ENCODE data around the gene SBF2.

Gene SBF2

GRCh38 chr11:10324474-10324873 lies 30.5 kb upstream of the SBF2 start:
- no peak for FAIRE-seq
- DNase-seq (ENCODE audit: insufficient read length) = no peak

GRCh38 chr11:10323793-10324170 lies 29.8 kb upstream of the SBF2 start:
- FAIRE-seq = no peak
- DNase-seq (ENCODE audit: insufficient read length) = no peak
- no peak for TF ChIP-seq POLR2AphosphoS5 (IDR thresholded peaks at IDR 0.05; ENCODE audit: low read depth, low read length)
- no peak for TF ChIP-seq TAF1 (IDR thresholded peaks at IDR 0.05; ENCODE audit: borderline replicate concordance, low read depth, low read length)
- no peak for TF ChIP-seq POLR2A (IDR thresholded peaks at IDR 0.05; ENCODE audit: low read depth, low read length)

More at GRCh38 chr11:10324474-10324873, 30.5 kb upstream of the SBF2 start:
- TF ChIP-seq POLR2AphosphoS5 (IDR thresholded peaks at IDR 0.05; ENCODE audit: low read depth, low read length) = no peak
- TF ChIP-seq POLR2A (IDR thresholded peaks at IDR 0.05; ENCODE audit: low read depth, low read length) = no peak
- no peak for TF ChIP-seq TAF1 (IDR thresholded peaks at IDR 0.05; ENCODE audit: borderline replicate concordance, low read depth, low read length)

GRCh38 chr11:10322830-10323792 lies 29.1 kb upstream of the SBF2 start:
- FAIRE-seq (peak; percentile 93), DNase-seq (ENCODE audit: insufficient read length) (no peak)
- TF ChIP-seq POLR2AphosphoS5 (IDR thresholded peaks at IDR 0.05; ENCODE audit: low read depth, low read length) (no peak), TAF1 (IDR thresholded peaks at IDR 0.05; ENCODE audit: borderline replicate concordance, low read depth, low read length) (no peak), POLR2A (IDR thresholded peaks at IDR 0.05; ENCODE audit: low read depth, low read length) (no peak)

- TF ChIP-seq POLR2A (IDR thresholded peaks at IDR 0.05; ENCODE audit: low read depth, low read length) = no peak
- no peak for TF ChIP-seq TAF1 (IDR thresholded peaks at IDR 0.05; ENCODE audit: borderline replicate concordance, low read depth, low read length)
- no peak for TF ChIP-seq POLR2AphosphoS5 (IDR thresholded peaks at IDR 0.05; ENCODE audit: low read depth, low read length)
Measured at GRCh38 chr11:10322401-10322800, 28.4 kb upstream of the SBF2 start.

GRCh38 chr11:10320736-10321465 lies 26.9 kb upstream of the SBF2 start:
- FAIRE-seq (no peak), DNase-seq (ENCODE audit: insufficient read length) (no peak)
- TF ChIP-seq TAF1 (IDR thresholded peaks at IDR 0.05; ENCODE audit: borderline replicate concordance, low read depth, low read length) = no peak
- no peak for TF ChIP-seq POLR2AphosphoS5 (IDR thresholded peaks at IDR 0.05; ENCODE audit: low read depth, low read length)
- no peak for TF ChIP-seq POLR2A (IDR thresholded peaks at IDR 0.05; ENCODE audit: low read depth, low read length)

More at GRCh38 chr11:10322401-10322800, 28.4 kb upstream of the SBF2 start:
- FAIRE-seq = no peak
- DNase-seq (ENCODE audit: insufficient read length) = no peak

- peak; percentile 36 for FAIRE-seq
- DNase-seq (ENCODE audit: insufficient read length) = no peak
Measured at GRCh38 chr11:10319702-10320558, 25.9 kb upstream of the SBF2 start.

GRCh38 chr11:10318527-10318802 lies 24.4 kb upstream of the SBF2 start:
- no peak for TF ChIP-seq POLR2A (IDR thresholded peaks at IDR 0.05; ENCODE audit: low read depth, low read length)
- TF ChIP-seq POLR2AphosphoS5 (IDR thresholded peaks at IDR 0.05; ENCODE audit: low read depth, low read length) = no peak
- TF ChIP-seq TAF1 (IDR thresholded peaks at IDR 0.05; ENCODE audit: borderline replicate concordance, low read depth, low read length) = no peak
- FAIRE-seq = no peak
- DNase-seq (ENCODE audit: insufficient read length) = no peak

More at GRCh38 chr11:10319702-10320558, 25.9 kb upstream of the SBF2 start:
- TF ChIP-seq POLR2AphosphoS5 (IDR thresholded peaks at IDR 0.05; ENCODE audit: low read depth, low read length) (no peak), TAF1 (IDR thresholded peaks at IDR 0.05; ENCODE audit: borderline replicate concordance, low read depth, low read length) (no peak), POLR2A (IDR thresholded peaks at IDR 0.05; ENCODE audit: low read depth, low read length) (no peak)

GRCh38 chr11:10317776-10318526 lies 23.9 kb upstream of the SBF2 start:
- DNase-seq (ENCODE audit: insufficient read length) (no peak), FAIRE-seq (peak; percentile 98)
- peak; percentile 62 for TF ChIP-seq POLR2AphosphoS5 (IDR thresholded peaks at IDR 0.05; ENCODE audit: low read depth, low read length)
- no peak for TF ChIP-seq TAF1 (IDR thresholded peaks at IDR 0.05; ENCODE audit: borderline replicate concordance, low read depth, low read length)
- TF ChIP-seq POLR2A (IDR thresholded peaks at IDR 0.05; ENCODE audit: low read depth, low read length) = peak; percentile 66; the same call in 1 of the 2 replicates

- TF ChIP-seq POLR2A (IDR thresholded peaks at IDR 0.05; ENCODE audit: low read depth, low read length) (no peak), POLR2AphosphoS5 (IDR thresholded peaks at IDR 0.05; ENCODE audit: low read depth, low read length) (no peak), TAF1 (IDR thresholded peaks at IDR 0.05; ENCODE audit: borderline replicate concordance, low read depth, low read length) (no peak)
- FAIRE-seq (no peak), DNase-seq (ENCODE audit: insufficient read length) (no peak)
Measured at GRCh38 chr11:10317151-10317755, 23.2 kb upstream of the SBF2 start.

- FAIRE-seq = no peak
Measured at GRCh38 chr11:10315083-10315482, 21.1 kb upstream of the SBF2 start.

More at GRCh38 chr11:10315083-10315482, 21.1 kb upstream of the SBF2 start:
- no peak for DNase-seq (ENCODE audit: insufficient read length)
- TF ChIP-seq TAF1 (IDR thresholded peaks at IDR 0.05; ENCODE audit: borderline replicate concordance, low read depth, low read length) (no peak), POLR2A (IDR thresholded peaks at IDR 0.05; ENCODE audit: low read depth, low read length) (no peak), POLR2AphosphoS5 (IDR thresholded peaks at IDR 0.05; ENCODE audit: low read depth, low read length) (no peak)

All from GM12892 (cell line).